DOHH2 (cell line): ENCODE data around the gene TPX2.

Source experiments
- H3F3A ChIP-seq: fragments of 200-600 bp; sonication (generic), shearing (Covaris generic); 2 replicates; pipeline ENCODE4 v1.6.0; 2016; ENCODE audit warnings: antibody characterized with exemption, mild to moderate bottlenecking; ENCODE audit not compliant: control insufficient read depth, insufficient read depth
- H3K27ac ChIP-seq: fragments of 200-600 bp; sonication (generic); 2 replicates; pipeline ENCODE4 v1.5.1; 2014; ENCODE audit warnings: low read depth, mild to moderate bottlenecking, low read length, moderate library complexity
- H3K27me3 ChIP-seq: fragments of 200-600 bp; sonication (generic); 2 replicates; pipeline ENCODE4 v1.6.1; 2014; ENCODE audit warnings: mild to moderate bottlenecking, low read length, mixed read lengths; ENCODE audit not compliant: control insufficient read depth
- H3K36me3 ChIP-seq: fragments of 200-600 bp; sonication (generic); 2 replicates; pipeline ENCODE4 v1.6.1; 2014; ENCODE audit warnings: mild to moderate bottlenecking, low read length, moderate library complexity, mixed read lengths; ENCODE audit not compliant: control insufficient read depth
- H3K4me1 ChIP-seq: fragments of 200-600 bp; sonication (generic); 2 replicates; pipeline ENCODE4 v1.6.1; 2014; ENCODE audit warnings: mild to moderate bottlenecking, low read length, mixed read lengths; ENCODE audit not compliant: control insufficient read depth
- H3K4me2 ChIP-seq: fragments of 200-600 bp; sonication (generic); 2 replicates; pipeline ENCODE4 v1.6.0; 2014; ENCODE audit warnings: mild to moderate bottlenecking, low read length, moderate library complexity
- H3K4me3 ChIP-seq: fragments of 200-600 bp; sonication (generic); 2 replicates; pipeline ENCODE4 v1.5.1; 2014; ENCODE audit warnings: mild to moderate bottlenecking, low read length, mixed read lengths
- H3K79me2 ChIP-seq: fragments of 200-600 bp; sonication (generic); 2 replicates; pipeline ENCODE4 v1.6.1; 2014; ENCODE audit warnings: mild to moderate bottlenecking, low read length, mixed read lengths; ENCODE audit not compliant: control insufficient read depth
- H3K9me2 ChIP-seq: fragments of 200-600 bp; sonication (generic); replicated peaks from 2 replicates; pipeline ENCODE4 v1.6.1; 2014; ENCODE audit warnings: mild to moderate bottlenecking, low read length, mixed read lengths; ENCODE audit not compliant: control insufficient read depth
- H3K9me3 ChIP-seq: fragments of 200-600 bp; sonication (generic); 2 replicates; pipeline ENCODE4 v1.6.1; 2014; ENCODE audit warnings: antibody characterized with exemption, low read length, mixed read lengths; ENCODE audit not compliant: control insufficient read depth, insufficient read depth
- H4K20me1 ChIP-seq: fragments of 200-600 bp; sonication (generic); 2 replicates; pipeline ENCODE4 v1.6.0; 2014; ENCODE audit warnings: low read depth, mild to moderate bottlenecking, antibody characterized with exemption, low read length, moderate library complexity; ENCODE audit not compliant: control insufficient read depth, insufficient read depth
- CTCF ChIP-seq: fragments of 200-600 bp; sonication (generic); IDR thresholded peaks from one replicate; pipeline ENCODE4 v1.5.1; 2014; ENCODE audit warnings: antibody characterized with exemption, mild to moderate bottlenecking, low read depth, low read length; ENCODE audit not compliant: poor library complexity, severe bottlenecking
- EZH2phosphoT487 ChIP-seq: fragments of 200-600 bp; sonication (generic); IDR thresholded peaks from 2 replicates; pipeline ENCODE4 v1.6.1; 2017; ENCODE audit warnings: borderline replicate concordance, mild to moderate bottlenecking, antibody characterized with exemption, low read length, moderate library complexity, mixed read lengths

Gene TPX2

GRCh38 chr20:31843881-31844280 lies 104.8 kb downstream of the TPX2 start:
- TF ChIP-seq EZH2phosphoT487 (no peak), CTCF (no peak)
- H3K4me1 ChIP-seq, result peaks cover 6% of the 10 kb centered on the region; the same call in 1 of the 2 replicates
- no peaks in the 10 kb centered on the region for H3K9me3 ChIP-seq
- H3K36me3 ChIP-seq, result no peaks in the 10 kb centered on the region
- no peak overlapping the region for H3K4me2 ChIP-seq
- no peaks in the 10 kb centered on the region for H3F3A ChIP-seq
- no peak overlapping the region for H3K4me3 ChIP-seq
- no peak overlapping the region for H3K27ac ChIP-seq
- peaks cover 8% of the 10 kb centered on the region for H3K27me3 ChIP-seq
- H3K79me2 ChIP-seq, result no peaks in the 10 kb centered on the region
- H4K20me1 ChIP-seq, result no peaks in the 10 kb centered on the region
- no peaks in the 10 kb centered on the region for H3K9me2 ChIP-seq

GRCh38 chr20:31844737-31845299 lies 105.7 kb downstream of the TPX2 start:
- Histone ChIP-seq H4K20me1 (no peaks in the 10 kb centered on the region), H3K4me1 (peaks cover 6% of the 10 kb centered on the region; the same call in 1 of the 2 replicates), H3K9me3 (no peaks in the 10 kb centered on the region), H3K36me3 (no peaks in the 10 kb centered on the region), H3K79me2 (no peaks in the 10 kb centered on the region), H3K4me2 (no peak overlapping the region), H3K27me3 (peaks cover 8% of the 10 kb centered on the region), H3K4me3 (no peak overlapping the region), H3K27ac (no peak overlapping the region), H3F3A (no peaks in the 10 kb centered on the region), H3K9me2 (no peaks in the 10 kb centered on the region)
- TF ChIP-seq EZH2phosphoT487, result no peak

- H3K4me3 ChIP-seq, result no peak within 1 kb of the TSS
- no peaks in the 10 kb centered on the region for H3F3A ChIP-seq
- peaks cover 8% of the 10 kb centered on the region for H3K27me3 ChIP-seq
- no peaks in the 10 kb centered on the region for H3K79me2 ChIP-seq
- H3K4me1 ChIP-seq, result peaks cover 6% of the 10 kb centered on the region; the same call in 1 of the 2 replicates
- TF ChIP-seq EZH2phosphoT487, result no peak
- no peak for TF ChIP-seq CTCF
- H4K20me1 ChIP-seq, result no peaks in the 10 kb centered on the region
- H3K9me3 ChIP-seq, result no peaks in the 10 kb centered on the region
- H3K4me2 ChIP-seq, result no peak within 1 kb of the TSS
- H3K27ac ChIP-seq, result no peak within 1 kb of the TSS
- H3K9me2 ChIP-seq, result no peaks in the 10 kb centered on the region
- H3K36me3 ChIP-seq, result no peaks in the 10 kb centered on the region
Observed at GRCh38 chr20:31845300-31845863, 106.3 kb downstream of the TPX2 start, which contains the start of gene FOXS1. TSS of gene FOXS1 (minus strand) at chr20:31845604. CDS start at chr20:31845542, 62 bp downstream.

- H3K4me1 ChIP-seq, result peaks cover 6% of the 10 kb centered on the region; the same call in 1 of the 2 replicates
- no peaks in the 10 kb centered on the region for H4K20me1 ChIP-seq
- H3K36me3 ChIP-seq, result no peaks in the 10 kb centered on the region
- TF ChIP-seq CTCF (peak; percentile 46), EZH2phosphoT487 (no peak)
- H3K9me3 ChIP-seq, result no peaks in the 10 kb centered on the region
- H3F3A ChIP-seq, result no peaks in the 10 kb centered on the region
- no peaks in the 10 kb centered on the region for H3K79me2 ChIP-seq
- no peak overlapping the region for H3K27ac ChIP-seq
- H3K9me2 ChIP-seq, result no peaks in the 10 kb centered on the region
- H3K27me3 ChIP-seq, result peaks cover under 1% of the 10 kb centered on the region; the same call in 1 of the 2 replicates
- no peak overlapping the region for H3K4me3 ChIP-seq
- H3K4me2 ChIP-seq, result no peak overlapping the region
Observed at GRCh38 chr20:31846793-31847138, 107.7 kb downstream of the TPX2 start.
